Keratinocyte (primary cell): ENCODE results near the gene GGA1. TPM values are rescaled to one million over a fixed set of nuclear protein-coding genes. Genes with fewer than 3 reads are reported as not detected.
A peak's percentile ranks its signal among the peaks of the same experiment; 100 is the strongest.

Experiments used
- DNase-seq: peaks from one replicate; pipeline ENCODE4 v3.0.0-alpha.2; 2011; ENCODE audit warnings: low read depth, missing footprints, low spot score
- FAIRE-seq: peaks from 2 replicates; lab custom pipeline; 2011; peaks lifted over from hg19 to GRCh38; lab: Jason Lieb, UNC
- H2AFZ ChIP-seq: 2 replicates; pipeline ENCODE4 v1.6.0; 2012; ENCODE audit warnings: low read length, control low read depth, inconsistent platforms; ENCODE audit not compliant: control insufficient read depth
- H3K27ac ChIP-seq: 2 replicates; pipeline ENCODE4 v1.5.1; 2011; ENCODE audit warnings: low read length; ENCODE audit not compliant: control insufficient read depth, insufficient read depth
- H3K27me3 ChIP-seq: 3 replicates; pipeline ENCODE4 v1.6.0; 2011; ENCODE audit warnings: low read length; ENCODE audit not compliant: control insufficient read depth, insufficient read depth; ENCODE audit errors: extremely low read depth
- H3K36me3 ChIP-seq, 2 experiments: 2 replicates in 1 of 2; 3 replicates in 1 of 2; pipeline ENCODE4 v1.5.1; 2011; ENCODE audit warnings: low read length in 2 of 2, mild to moderate bottlenecking in 1 of 2; ENCODE audit not compliant: control insufficient read depth in 2 of 2, insufficient read depth in 2 of 2; ENCODE audit errors: extremely low read depth in 1 of 2
- H3K4me1 ChIP-seq: 3 replicates; pipeline ENCODE4 v1.5.1; 2011; ENCODE audit warnings: low read length; ENCODE audit not compliant: control insufficient read depth, insufficient read depth; ENCODE audit errors: extremely low read depth
- H3K4me2 ChIP-seq: 3 replicates; pipeline ENCODE4 v1.6.0; 2011; ENCODE audit warnings: low read depth, low read length; ENCODE audit not compliant: control insufficient read depth, insufficient read depth; ENCODE audit errors: extremely low read depth
- H3K4me3 ChIP-seq, 3 experiments: fragments of 200-600 bp in 1 of 3; sonication (generic) in 1 of 3; 2 replicates in 2 of 3; 3 replicates in 1 of 3; pipeline ENCODE4 v1.5.1; 2011 to 2016; ENCODE audit warnings: low read length in 3 of 3, mild to moderate bottlenecking in 3 of 3, control low read depth in 2 of 3, inconsistent platforms in 1 of 3, low read depth in 1 of 3, mixed read lengths in 1 of 3, mixed run types in 1 of 3, moderate library complexity in 1 of 3; ENCODE audit not compliant: control insufficient read depth in 2 of 3, insufficient read depth in 2 of 3; ENCODE audit errors: extremely low read depth in 1 of 3
- H3K79me2 ChIP-seq: 2 replicates; pipeline ENCODE4 v1.6.0; 2012; ENCODE audit warnings: low read length; ENCODE audit not compliant: control insufficient read depth, insufficient read depth
- H3K9ac ChIP-seq: 3 replicates; pipeline ENCODE4 v1.6.0; 2011; ENCODE audit warnings: low read length; ENCODE audit not compliant: control insufficient read depth, insufficient read depth; ENCODE audit errors: extremely low read depth
- H3K9me1 ChIP-seq: 3 replicates; pipeline ENCODE4 v1.6.0; 2011; ENCODE audit warnings: low read length; ENCODE audit not compliant: control insufficient read depth, insufficient read depth; ENCODE audit errors: extremely low read depth
- H3K9me3 ChIP-seq: 2 replicates; pipeline ENCODE4 v1.5.1; 2012; ENCODE audit warnings: low read depth, low read length; ENCODE audit not compliant: control insufficient read depth
- H4K20me1 ChIP-seq: 3 replicates; pipeline ENCODE4 v1.6.0; 2011; ENCODE audit warnings: low read length; ENCODE audit not compliant: control insufficient read depth, insufficient read depth; ENCODE audit errors: extremely low read depth
- CTCF ChIP-seq, 3 experiments: IDR thresholded peaks in 1 of 3; conservative IDR thresholded peaks in 1 of 3; optimal IDR thresholded peaks in 1 of 3; 2 replicates in 2 of 3; 3 replicates in 1 of 3; pipeline versions ENCODE3 to v1.5.1; 2011; ENCODE audit warnings: low read length in 3 of 3, mild to moderate bottlenecking in 3 of 3, moderate library complexity in 2 of 3, control low read depth in 1 of 3, inconsistent platforms in 1 of 3; ENCODE audit not compliant: insufficient read depth in 2 of 3; ENCODE audit errors: extremely low read depth in 1 of 3
- EZH2 ChIP-seq: IDR thresholded peaks from one replicate; pipeline ENCODE4 v1.6.1; 2012; ENCODE audit warnings: inconsistent platforms, mild to moderate bottlenecking, low read length, moderate library complexity
- dilution Hi-C: fragments of 300-500 bp; cut with MboI; formaldehyde crosslinking; loops from one replicate; pipeline ENCODE4 v1.7.0; 2020; ENCODE audit warnings: low sequenced_read_pairs; ENCODE audit not compliant: extremely low pct_ligation_motif_present
- polyA plus RNA-seq, 5 experiments: library from polyadenylated mRNA; depleted of rRNA in 3 of 5; stranded (reverse) in 3 of 5; stranded (forward) in 1 of 5; unstranded in 1 of 5; fragments of >200 nt; gene quantifications; 1 replicate in 1 of 5; 2 replicates in 3 of 5; 3 replicates in 1 of 5; pipeline versions ENCODE4 v1.2.1 to v1.2.3, GENCODE V29; 2011 to 2012; ENCODE audit warnings: missing spikeins in 2 of 5, low read depth in 1 of 5, low replicate concordance in 1 of 5

GGA1 gene
- polyA plus RNA-seq, 1 donor (not counting 4 experiments of a cell fraction or from before 2014, with no cell fraction given): 29.2 TPM

- dilution Hi-C loops: no loop called here
- Histone ChIP-seq H3K4me3 (peak within 1 kb of the TSS; percentile 60 to 78 (median 65)), H4K20me1 (peaks cover 6% of the 10 kb centered on the region), H3K4me2 (peak within 1 kb of the TSS; percentile 98), H3K27ac (peak within 1 kb of the TSS; percentile 60), H3K27me3 (no peaks in the 10 kb centered on the region), H3K9me3 (no peaks in the 10 kb centered on the region), H3K79me2 (peaks cover 21% of the 10 kb centered on the region), H3K9me1 (no peaks in the 10 kb centered on the region), H3K9ac (peak within 1 kb of the TSS; percentile 57), H3K36me3 (peaks cover 0 to 7% of the 10 kb centered on the region in 2 experiments), H2AFZ (peak within 1 kb of the TSS; percentile 90), H3K4me1 (peaks cover 20% of the 10 kb centered on the region)
- peak; percentile 98 for DNase-seq
- no peak for TF ChIP-seq EZH2
- TF ChIP-seq CTCF (optimal IDR thresholded peaks at IDR 0.05 in 1 of 3, IDR thresholded peaks at IDR 0.05 in 1 of 3, conservative IDR thresholded peaks at IDR 0.05 in 1 of 3; ENCODE audit: extremely low read depth in 1 of 3, insufficient read depth in 2 of 3, low read length in 3 of 3): no peak
- peak; percentile 88 for FAIRE-seq
Observed at GRCh38 chr22:37658133-37659065, 49.8 kb downstream of the GGA1 start, which contains the start of gene PDXP. Gene PDXP (plus strand): TSS chr22:37658723. CDS start chr22:37658783, 60 bp downstream.

- Histone ChIP-seq H3K9ac (peak overlapping the region; percentile 50), H3K27ac (no peak overlapping the region), H3K4me1 (peaks cover 20% of the 10 kb centered on the region), H3K4me3 (peak overlapping the region; percentile 60 to 78 (median 65)), H3K9me1 (no peaks in the 10 kb centered on the region), H3K4me2 (peak overlapping the region; percentile 98), H3K36me3 (peaks cover 0 to 2% of the 10 kb centered on the region in 2 experiments), H3K79me2 (peaks cover 23% of the 10 kb centered on the region), H2AFZ (peak overlapping the region; percentile 37), H3K9me3 (no peaks in the 10 kb centered on the region), H4K20me1 (peaks cover 6% of the 10 kb centered on the region), H3K27me3 (no peaks in the 10 kb centered on the region)
- no peak for TF ChIP-seq EZH2
- TF ChIP-seq CTCF (optimal IDR thresholded peaks at IDR 0.05 in 1 of 3, IDR thresholded peaks at IDR 0.05 in 1 of 3, conservative IDR thresholded peaks at IDR 0.05 in 1 of 3; ENCODE audit: extremely low read depth in 1 of 3, insufficient read depth in 2 of 3, low read length in 3 of 3): no peak
- no peak for DNase-seq
- dilution Hi-C loops: no loop called here
- FAIRE-seq: no peak
Observed at GRCh38 chr22:37659066-37659896, 50.6 kb downstream of the GGA1 start.
